NCI-H2171 treated with DMSO at 0.1 percent for 48 hours (cell line): ENCODE data around the gene GPER1.

ENCODE experiments used
- DNase-seq: peaks from one replicate; lab custom pipeline; 2025; lab: John Stamatoyannopoulos, UW

GPER1 gene

GRCh38 chr7:1054438-1054837, 33.5 kb upstream of the GPER1 start:
- no peak for DNase-seq

GRCh38 chr7:1054861-1055450, 33.0 kb upstream of the GPER1 start:
- DNase-seq, result no peak

GRCh38 chr7:1055491-1055955, 32.4 kb upstream of the GPER1 start:
- no peak for DNase-seq

- no peak for DNase-seq
Observed at GRCh38 chr7:1055956-1056784, 31.7 kb upstream of the GPER1 start.

GRCh38 chr7:1056785-1057410, 31.0 kb upstream of the GPER1 start:
- DNase-seq, result no peak

- no peak for DNase-seq
Observed at GRCh38 chr7:1057416-1058291, 30.3 kb upstream of the GPER1 start.

- DNase-seq, result no peak
Observed at GRCh38 chr7:1058311-1058710, 29.6 kb upstream of the GPER1 start.

GRCh38 chr7:1058821-1059199, 29.1 kb upstream of the GPER1 start:
- DNase-seq, result no peak

- DNase-seq, result no peak
Observed at GRCh38 chr7:1059200-1060091, 28.5 kb upstream of the GPER1 start.

GRCh38 chr7:1060315-1061072, 27.4 kb upstream of the GPER1 start:
- DNase-seq, result no peak

- DNase-seq, result no peak
Observed at GRCh38 chr7:1061180-1061579, 26.7 kb upstream of the GPER1 start.

GRCh38 chr7:1062296-1063294, 25.3 kb upstream of the GPER1 start:
- DNase-seq, result no peak

- no peak for DNase-seq
Observed at GRCh38 chr7:1063361-1063760, 24.6 kb upstream of the GPER1 start.

GRCh38 chr7:1064581-1064980, 23.3 kb upstream of the GPER1 start:
- DNase-seq, result no peak

- no peak for DNase-seq
Observed at GRCh38 chr7:1065263-1065584, 22.7 kb upstream of the GPER1 start.

- DNase-seq, result peak; percentile 39
Observed at GRCh38 chr7:1065585-1066241, 22.2 kb upstream of the GPER1 start.

GRCh38 chr7:1066242-1066588, 21.7 kb upstream of the GPER1 start:
- DNase-seq, result no peak

GRCh38 chr7:1068013-1068412, 19.9 kb upstream of the GPER1 start:
- no peak for DNase-seq

- DNase-seq, result no peak
Observed at GRCh38 chr7:1068619-1069018, 19.3 kb upstream of the GPER1 start.
